NT2/D1 (cell line): ENCODE results near the gene HMHB1.

Experiments used
- YY1 ChIP-seq: IDR thresholded peaks from 2 replicates; pipeline ENCODE4 v1.6.1; 2011; ENCODE audit not compliant: insufficient read length, insufficient read depth
- ZNF274 ChIP-seq: IDR thresholded peaks from 2 replicates; pipeline ENCODE4 v1.6.1; 2011; ENCODE audit warnings: mild to moderate bottlenecking, low read depth, low read length

- TF ChIP-seq YY1 = no peak
- no peak for TF ChIP-seq ZNF274
Measured at GRCh38 chr5:143826951-143827444, 15.0 kb downstream of the HMHB1 start.
